H1 (cell line): Measurements from ENCODE around the gene PRKCH. TPM values are rescaled to one million over a fixed set of nuclear protein-coding genes. Genes with fewer than 3 reads are reported as not detected.

Source experiments
- CTCF ChIA-PET: fragments of 300-600 bp; sonication (Branson Sonifier 250); formaldehyde crosslinking; loops from one replicate; lab custom pipeline; 2021; ENCODE audit not compliant: partially characterized antibody; lab: Charles Lee
- POLR2A ChIA-PET: fragments of 300-600 bp; sonication (Branson Sonifier 250); formaldehyde crosslinking; loops from one replicate; lab custom pipeline; 2021; ENCODE audit warnings: inconsistent platforms; ENCODE audit not compliant: partially characterized antibody; lab: Charles Lee
- DNase-seq, 2 experiments: peaks; one replicate each; pipeline versions ENCODE4 v3.0.0 to v3.0.0-alpha.2; 2010 to 2022; ENCODE audit warnings: low spot score in 2 of 2, low read depth in 1 of 2, mixed read lengths in 1 of 2
- FAIRE-seq: peaks from 2 replicates; lab custom pipeline; 2011; peaks lifted over from hg19 to GRCh38; lab: Jason Lieb, UNC
- H2AFZ ChIP-seq: 2 replicates; pipeline ENCODE4 v1.8.1; 2012; ENCODE audit warnings: low read length, inconsistent platforms
- H2AK5ac ChIP-seq: 2 replicates; pipeline ENCODE4 v1.6.1; 2013; ENCODE audit warnings: low read depth, low read length
- H2BK120ac ChIP-seq: replicated peaks from 2 replicates; pipeline ENCODE3; 2013; ENCODE audit warnings: low read depth, low read length, inconsistent platforms
- H2BK12ac ChIP-seq: 2 replicates; pipeline ENCODE4 v1.6.1; 2013; ENCODE audit warnings: low read depth, low read length
- H2BK15ac ChIP-seq: 2 replicates; pipeline ENCODE4 v1.6.1; 2013; ENCODE audit warnings: low read length
- H2BK20ac ChIP-seq: 2 replicates; pipeline ENCODE4 v1.6.1; 2013; ENCODE audit warnings: low read length
- H2BK5ac ChIP-seq: 2 replicates; pipeline ENCODE4 v1.6.1; 2013; ENCODE audit warnings: low read depth, low read length
- H3K14ac ChIP-seq: 2 replicates; pipeline ENCODE4 v1.6.1; 2013; ENCODE audit warnings: inconsistent platforms; ENCODE audit not compliant: insufficient read length
- H3K18ac ChIP-seq: 2 replicates; pipeline ENCODE4 v1.6.1; 2013; ENCODE audit warnings: low read length; ENCODE audit errors: extremely low read depth
- H3K23ac ChIP-seq: 2 replicates; pipeline ENCODE4 v1.6.1; 2013; ENCODE audit warnings: inconsistent platforms; ENCODE audit not compliant: insufficient read length
- H3K23me2 ChIP-seq: 2 replicates; pipeline ENCODE4 v1.6.1; 2013; ENCODE audit warnings: low read depth, low read length
- H3K27ac ChIP-seq: 2 replicates; pipeline ENCODE4 v1.6.1; 2011; ENCODE audit warnings: low read depth, low read length, inconsistent platforms
- H3K27me3 ChIP-seq, 4 experiments: replicated peaks in 1 of 4; 1 replicate in 1 of 4; 2 replicates in 3 of 4; pipeline versions ENCODE4 v1.6.1 to v1.8.1; 2011 to 2013; ENCODE audit warnings: low read length in 3 of 4, mild to moderate bottlenecking in 3 of 4, inconsistent platforms in 2 of 4, mixed read lengths in 2 of 4, moderate library complexity in 1 of 4; ENCODE audit not compliant: control insufficient read depth in 3 of 4, insufficient read depth in 3 of 4; ENCODE audit errors: extremely low read depth in 1 of 4
- H3K36me3 ChIP-seq, 4 experiments: 2 replicates each; pipeline versions ENCODE4 v1.6.1 to v1.8.1; 2011 to 2013; ENCODE audit warnings: mild to moderate bottlenecking in 4 of 4, low read length in 3 of 4, moderate library complexity in 2 of 4, control low read depth in 1 of 4, inconsistent platforms in 1 of 4; ENCODE audit not compliant: insufficient read depth in 4 of 4, control insufficient read depth in 2 of 4
- H3K4ac ChIP-seq: replicated peaks from 2 replicates; pipeline ENCODE3; 2013; ENCODE audit warnings: low read length, low read depth, mixed read lengths, inconsistent platforms; ENCODE audit not compliant: insufficient read length
- H3K4me1 ChIP-seq, 4 experiments: replicated peaks in 1 of 4; 1 replicate in 1 of 4; 2 replicates in 3 of 4; pipeline versions ENCODE4 v1.6.1 to v1.8.1; 2011 to 2013; ENCODE audit warnings: low read length in 3 of 4, inconsistent platforms in 2 of 4, mixed read lengths in 1 of 4; ENCODE audit not compliant: insufficient read depth in 4 of 4, control insufficient read depth in 3 of 4
- H3K4me2 ChIP-seq, 2 experiments: 2 replicates each; pipeline versions ENCODE4 v1.6.1 to v1.8.1; 2011 to 2013; ENCODE audit warnings: low read depth in 2 of 2, low read length in 2 of 2, control low read depth in 1 of 2, inconsistent platforms in 1 of 2, mild to moderate bottlenecking in 1 of 2; ENCODE audit not compliant: insufficient read depth in 1 of 2
- H3K4me3 ChIP-seq, 4 experiments: fragments of 200-600, 300-600 bp in 1 of 4; sonication (generic), shearing (Covaris generic), sonication (Bioruptor Twin) in 1 of 4; 2 replicates each; pipeline versions ENCODE4 v1.5.1 to v1.8.1; 2011 to 2016; ENCODE audit warnings: low read length in 4 of 4, low read depth in 3 of 4, control low read depth in 2 of 4, inconsistent platforms in 2 of 4, mild to moderate bottlenecking in 2 of 4, mixed read lengths in 1 of 4, moderate library complexity in 1 of 4; ENCODE audit not compliant: insufficient read depth in 2 of 4; ENCODE audit errors: extremely low read depth in 1 of 4
- H3K56ac ChIP-seq: replicated peaks from 2 replicates; pipeline ENCODE3; 2013; ENCODE audit warnings: low read depth, mild to moderate bottlenecking, mixed read lengths, low read length, inconsistent platforms; ENCODE audit not compliant: insufficient read length
- H3K79me1 ChIP-seq: 2 replicates; pipeline ENCODE4 v1.6.1; 2013; ENCODE audit warnings: low read depth, low read length, control low read depth
- H3K79me2 ChIP-seq, 2 experiments: 2 replicates each; pipeline versions ENCODE4 v1.6.1 to v1.8.1; 2012 to 2013; ENCODE audit warnings: low read length in 2 of 2, mild to moderate bottlenecking in 2 of 2, inconsistent platforms in 1 of 2; ENCODE audit not compliant: insufficient read depth in 2 of 2, control insufficient read depth in 1 of 2
- H3K9ac ChIP-seq, 4 experiments: replicated peaks in 1 of 4; 1 replicate in 1 of 4; 2 replicates in 3 of 4; pipeline versions ENCODE4 v1.6.1 to v1.8.1; 2011 to 2013; ENCODE audit warnings: low read depth in 3 of 4, low read length in 3 of 4, control low read depth in 2 of 4, mild to moderate bottlenecking in 2 of 4, moderate library complexity in 2 of 4, inconsistent platforms in 1 of 4; ENCODE audit errors: extremely low read depth in 1 of 4
- H3K9me3 ChIP-seq, 2 experiments: 2 replicates each; pipeline versions ENCODE4 v1.6.1 to v1.8.1; 2012 to 2013; ENCODE audit warnings: mild to moderate bottlenecking in 2 of 2, moderate library complexity in 2 of 2, control low read depth in 1 of 2, inconsistent platforms in 1 of 2, low read depth in 1 of 2, low read length in 1 of 2, mixed read lengths in 1 of 2; ENCODE audit not compliant: insufficient read depth in 2 of 2
- H4K20me1 ChIP-seq, 2 experiments: replicated peaks in 1 of 2; 2 replicates each; pipeline versions ENCODE3 to v1.8.1; 2011 to 2013; ENCODE audit warnings: inconsistent platforms in 2 of 2, low read length in 2 of 2, mild to moderate bottlenecking in 1 of 2; ENCODE audit not compliant: insufficient read depth in 2 of 2, control insufficient read depth in 1 of 2
- H4K5ac ChIP-seq: 2 replicates; pipeline ENCODE4 v1.6.1; 2013; ENCODE audit warnings: low read length, low read depth, mixed read lengths, inconsistent platforms; ENCODE audit not compliant: insufficient read length
- H4K8ac ChIP-seq: 2 replicates; pipeline ENCODE4 v1.8.0; 2013; ENCODE audit warnings: mild to moderate bottlenecking, moderate library complexity, low read length, inconsistent platforms; ENCODE audit not compliant: insufficient read depth; ENCODE audit errors: extremely low read depth
- H4K91ac ChIP-seq: replicated peaks from 2 replicates; pipeline ENCODE3; 2013; ENCODE audit warnings: low read length, mixed read lengths, inconsistent platforms; ENCODE audit not compliant: insufficient read length
- NANOG ChIP-seq: IDR thresholded peaks from 2 replicates; pipeline ENCODE4 v1.6.1; 2011; ENCODE audit warnings: low read length, low read depth, mild to moderate bottlenecking, inconsistent platforms; ENCODE audit not compliant: insufficient read depth, poor library complexity, severe bottlenecking
- SP1 ChIP-seq: IDR thresholded peaks from 2 replicates; pipeline ENCODE4 v1.6.1; 2011; ENCODE audit warnings: low read depth, low read length
- WGBS, 2 experiments: shearing (Covaris generic) in 1 of 2; methylation state at CpG; one replicate each; pipeline versions ENCODE4 v1.1.6 to v1.1.7; 2013 to 2015; ENCODE audit warnings: low lambda C conversion rate in 2 of 2, mixed read lengths in 2 of 2, inconsistent platforms in 1 of 2, low coverage in 1 of 2, missing lambda C conversion rate in 1 of 2; ENCODE audit not compliant: insufficient replicate concordance in 2 of 2, insufficient coverage in 1 of 2, insufficient read length in 1 of 2; ENCODE audit errors: extremely low coverage in 1 of 2, missing lambda C conversion rate in 1 of 2; 5-methylcytosine and 5-hydroxymethylcytosine counted together
- polyA plus RNA-seq, 7 experiments: library from polyadenylated mRNA; depleted of rRNA in 3 of 7; stranded (reverse) in 5 of 7; unstranded in 2 of 7; fragments of >200 nt in 5 of 7; fragments of 200-250 nt in 2 of 7; gene quantifications; 1 replicate in 5 of 7; 2 replicates in 1 of 7; 4 replicates in 1 of 7; pipeline versions ENCODE4 v1.2.1 to v1.2.3, GENCODE V29; 2011 to 2013; ENCODE audit warnings: missing spikeins in 2 of 7, mixed read lengths in 2 of 7
- total RNA-seq: library from RNA; stranded (reverse); fragmentation: NEBNext Ultra II Directional; extraction: Animal tissue kit (Norgen Biotek cat#: 25700); gene quantifications from 2 replicates; pipeline ENCODE4 v1.2.1, GENCODE V29; 2021

The PRKCH gene
- total and polyA plus RNA-seq, 2 of the 8 experiments (the other 6 are each of a cell fraction or from before 2014, with no cell fraction given) = 6.4 to 7.0 TPM

DNA sequence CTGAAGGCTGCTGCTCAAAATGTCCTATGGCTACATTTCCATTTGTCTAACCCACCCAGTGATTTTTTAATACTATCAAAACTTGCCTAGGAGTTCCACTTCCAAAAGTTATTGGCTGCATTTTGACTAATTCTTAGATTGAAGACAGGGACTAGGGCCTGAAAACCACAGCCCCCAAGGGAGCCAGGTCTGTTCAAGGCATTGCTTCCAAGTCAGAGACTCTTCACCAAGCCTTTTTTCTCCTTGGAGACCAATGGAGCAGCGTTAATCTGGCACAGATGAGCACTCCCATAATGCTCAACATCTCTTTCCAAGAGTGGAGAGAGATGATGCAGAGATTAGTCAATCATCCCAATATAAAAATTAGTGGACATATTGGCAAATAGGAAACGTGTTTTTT is 261.4 kb downstream of the PRKCH start:
- H3K18ac ChIP-seq = no peak overlapping the region
- no peak overlapping the region for H2AK5ac ChIP-seq
- H4K8ac ChIP-seq = no peak overlapping the region
- H3K23me2 ChIP-seq = no peaks in the 10 kb centered on the region
- H2BK120ac ChIP-seq = no peak overlapping the region
- CTCF ChIA-PET = interaction anchor here (1.0 to 1.3 kb wide), 2 partner anchors 47 to 107 kb away, joined by 3 read pairs; no protein-coding TSS in a partner anchor
- no peak overlapping the region for H3K23ac ChIP-seq
- no peak overlapping the region for H3K4ac ChIP-seq
- no peak overlapping the region for H2BK12ac ChIP-seq
- H2AFZ ChIP-seq = no peak overlapping the region
- H3K4me3 ChIP-seq = no peak overlapping the region
- H3K9me3 ChIP-seq = no peaks in the 10 kb centered on the region
- FAIRE-seq (no peak), DNase-seq (no peak)
- H3K56ac ChIP-seq = no peak overlapping the region
- POLR2A ChIA-PET = no interaction called here
- H2BK20ac ChIP-seq = no peak overlapping the region
- peaks cover 0 to 2% (median 0%) of the 10 kb centered on the region in 4 experiments; a peak in 1 of 7 replicates for H3K4me1 ChIP-seq
- H3K79me2 ChIP-seq = no peaks in the 10 kb centered on the region
- no peak overlapping the region for H4K91ac ChIP-seq
- H3K27ac ChIP-seq = no peak overlapping the region
- no peak overlapping the region for H3K4me2 ChIP-seq
- H2BK15ac ChIP-seq = no peak overlapping the region
- H3K27me3 ChIP-seq = no peaks in the 10 kb centered on the region
- H4K20me1 ChIP-seq = no peaks in the 10 kb centered on the region
- H3K79me1 ChIP-seq = no peaks in the 10 kb centered on the region
- no peak overlapping the region for H2BK5ac ChIP-seq
- no peak overlapping the region for H3K9ac ChIP-seq
- no peaks in the 10 kb centered on the region for H3K36me3 ChIP-seq
- no peak overlapping the region for H3K14ac ChIP-seq
- WGBS, 2 experiments = 87% methylated on average over 2 of the region's 2 CpGs; no CpG with 5 or more reads in 1 of the 2 experiments
- H4K5ac ChIP-seq = no peak overlapping the region
- TF ChIP-seq NANOG (no peak), SP1 (no peak)
